IPS DF 6.9 (cell line): Measurements from ENCODE around the gene MACROD2.
"Not testable (repeated sequence)": the region's sequence is repeated elsewhere in the genome, so short reads cannot be mapped to it uniquely, and the experiment has no call there.

Experiments
- DNase-seq: peaks from one replicate; pipeline ENCODE4 v3.0.0-alpha.2; 2013; ENCODE audit warnings: low read depth, low spot score
- H3K27ac ChIP-seq: one replicate; pipeline ENCODE4 v1.5.1; 2013; ENCODE audit warnings: low read length, control low read depth
- H3K27me3 ChIP-seq: 2 replicates; pipeline ENCODE4 v1.6.1; 2013; ENCODE audit warnings: mild to moderate bottlenecking, low read length; ENCODE audit not compliant: control insufficient read depth, insufficient read depth
- H3K36me3 ChIP-seq: 2 replicates; pipeline ENCODE4 v1.6.1; 2013; ENCODE audit warnings: low read length; ENCODE audit not compliant: control insufficient read depth, insufficient read depth
- H3K4me1 ChIP-seq: 2 replicates; pipeline ENCODE4 v1.6.1; 2013; ENCODE audit warnings: low read length; ENCODE audit not compliant: control insufficient read depth, insufficient read depth
- H3K4me3 ChIP-seq: 2 replicates; pipeline ENCODE4 v1.5.1; 2013; ENCODE audit warnings: mild to moderate bottlenecking, low read length
- H3K9me3 ChIP-seq: 2 replicates; pipeline ENCODE4 v1.6.1; 2013; ENCODE audit warnings: low read length, inconsistent platforms; ENCODE audit not compliant: control insufficient read depth, insufficient read depth
- WGBS: extraction: QIAGEN DNeasy Blood & Tissue Kit; methylation state at CpG from one replicate; pipeline ENCODE4 v1.1.7; 2013; ENCODE audit warnings: mixed read lengths, missing lambda C conversion rate; ENCODE audit not compliant: insufficient read length, insufficient coverage; 5-methylcytosine and 5-hydroxymethylcytosine counted together

The MACROD2 gene

GRCh38 chr20:14446446-14446845 lies 451.1 kb downstream of the MACROD2 start:
- Histone ChIP-seq H3K4me3 (no peak overlapping the region), H3K9me3 (no peaks in the 10 kb centered on the region), H3K4me1 (no peaks in the 10 kb centered on the region), H3K27ac (no peak overlapping the region), H3K36me3 (no peaks in the 10 kb centered on the region), H3K27me3 (no peaks in the 10 kb centered on the region)
- no peak for DNase-seq

GRCh38 chr20:14449323-14449722 lies 454.0 kb downstream of the MACROD2 start:
- Histone ChIP-seq H3K4me3 (no peak overlapping the region), H3K9me3 (no peaks in the 10 kb centered on the region), H3K36me3 (no peaks in the 10 kb centered on the region), H3K27ac (no peak overlapping the region), H3K4me1 (no peaks in the 10 kb centered on the region), H3K27me3 (no peaks in the 10 kb centered on the region)
- WGBS = no CpG with 5 or more reads among the region's 1 CpG
- DNase-seq = no peak

GRCh38 chr20:14450256-14450655 lies 454.9 kb downstream of the MACROD2 start:
- Histone ChIP-seq H3K27ac (no peak overlapping the region), H3K4me3 (no peak overlapping the region), H3K4me1 (no peaks in the 10 kb centered on the region), H3K27me3 (no peaks in the 10 kb centered on the region), H3K36me3 (no peaks in the 10 kb centered on the region), H3K9me3 (no peaks in the 10 kb centered on the region)
- DNase-seq = no peak
- no CpG with 5 or more reads among the region's 2 CpGs for WGBS

GRCh38 chr20:14451458-14451857 lies 456.1 kb downstream of the MACROD2 start:
- Histone ChIP-seq H3K36me3 (no peaks in the 10 kb centered on the region), H3K9me3 (no peaks in the 10 kb centered on the region), H3K4me3 (no peak overlapping the region), H3K27ac (no peak overlapping the region), H3K27me3 (no peaks in the 10 kb centered on the region), H3K4me1 (no peaks in the 10 kb centered on the region)
- WGBS = no CpG with 5 or more reads among the region's 4 CpGs
- DNase-seq = no peak

DNA sequence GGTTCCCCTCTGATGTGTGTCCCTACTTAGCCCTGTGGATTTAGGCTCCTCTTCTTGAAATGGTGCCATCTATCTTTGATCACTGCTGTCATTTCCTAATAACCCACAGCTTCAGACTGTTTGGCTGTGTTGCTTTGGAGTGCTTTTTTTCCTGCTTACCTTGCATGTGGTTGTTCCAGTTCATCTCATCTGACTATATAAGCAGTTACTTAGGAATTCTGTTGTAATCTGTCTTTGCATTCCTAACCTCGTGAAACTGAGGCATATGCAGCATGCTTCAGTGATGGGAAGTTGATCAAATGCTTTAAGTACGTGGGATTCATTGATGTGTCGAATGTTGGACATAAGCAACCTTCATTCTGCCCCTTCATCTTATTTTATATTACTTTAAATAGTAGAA lies 457.9 kb downstream of the MACROD2 start:
- Histone ChIP-seq H3K36me3 (no peaks in the 10 kb centered on the region), H3K27ac (no peak overlapping the region), H3K9me3 (no peaks in the 10 kb centered on the region), H3K4me1 (no peaks in the 10 kb centered on the region), H3K27me3 (no peaks in the 10 kb centered on the region), H3K4me3 (no peak overlapping the region)
- WGBS = no CpG with 5 or more reads among the region's 3 CpGs
- no peak for DNase-seq

GRCh38 chr20:14454296-14454695 lies 459.0 kb downstream of the MACROD2 start:
- H3K9me3 ChIP-seq = no peaks in the 10 kb centered on the region
- H3K4me3 ChIP-seq = no peak overlapping the region
- no peaks in the 10 kb centered on the region for H3K36me3 ChIP-seq
- WGBS = no CpG with 5 or more reads among the region's 1 CpG
- no peaks in the 10 kb centered on the region for H3K27me3 ChIP-seq
- DNase-seq = no peak
- H3K4me1 ChIP-seq = no peaks in the 10 kb centered on the region
- H3K27ac ChIP-seq = no peak overlapping the region

DNA sequence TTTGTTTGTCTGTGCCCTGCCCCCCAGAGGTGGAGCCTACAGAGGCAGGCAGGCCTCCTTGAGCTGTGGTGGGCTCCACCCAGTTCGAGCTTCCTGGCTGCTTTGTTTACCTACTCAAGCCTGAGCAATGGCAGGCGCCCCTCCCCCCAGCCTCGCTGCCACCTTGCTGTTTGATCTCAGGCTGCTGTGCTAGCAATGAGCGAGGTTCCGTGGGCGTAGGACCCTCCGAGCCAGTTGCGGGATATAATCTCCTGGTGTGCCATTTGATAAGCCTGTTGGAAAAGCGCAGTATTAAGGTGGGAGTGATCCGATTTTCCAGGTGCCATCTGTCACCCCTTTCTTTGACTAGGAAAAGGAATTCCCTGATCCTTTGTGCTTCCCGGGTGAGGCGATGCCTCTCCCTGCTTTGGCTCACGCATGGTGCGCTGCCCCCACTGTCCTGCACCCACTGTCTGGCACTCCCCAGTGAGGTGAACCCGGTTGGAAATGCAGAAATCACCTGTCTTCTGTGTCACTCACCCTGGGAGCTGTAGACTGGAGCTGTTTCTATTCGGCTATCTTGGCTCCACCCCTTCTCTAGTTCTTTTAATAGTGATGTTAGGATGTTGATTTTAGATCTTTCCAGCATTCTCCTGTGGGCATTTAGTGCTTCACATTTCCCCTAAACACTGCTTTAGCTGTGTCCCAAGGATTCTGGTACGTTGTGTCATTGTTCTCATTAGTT lies 471.9 kb downstream of the MACROD2 start:
- not testable (repeated sequence) for H3K4me3 ChIP-seq, H3K27ac ChIP-seq, H3K27me3 ChIP-seq, H3K36me3 ChIP-seq, DNase-seq, H3K4me1 ChIP-seq, H3K9me3 ChIP-seq
- WGBS = no CpG with 5 or more reads among the region's 17 CpGs

DNA sequence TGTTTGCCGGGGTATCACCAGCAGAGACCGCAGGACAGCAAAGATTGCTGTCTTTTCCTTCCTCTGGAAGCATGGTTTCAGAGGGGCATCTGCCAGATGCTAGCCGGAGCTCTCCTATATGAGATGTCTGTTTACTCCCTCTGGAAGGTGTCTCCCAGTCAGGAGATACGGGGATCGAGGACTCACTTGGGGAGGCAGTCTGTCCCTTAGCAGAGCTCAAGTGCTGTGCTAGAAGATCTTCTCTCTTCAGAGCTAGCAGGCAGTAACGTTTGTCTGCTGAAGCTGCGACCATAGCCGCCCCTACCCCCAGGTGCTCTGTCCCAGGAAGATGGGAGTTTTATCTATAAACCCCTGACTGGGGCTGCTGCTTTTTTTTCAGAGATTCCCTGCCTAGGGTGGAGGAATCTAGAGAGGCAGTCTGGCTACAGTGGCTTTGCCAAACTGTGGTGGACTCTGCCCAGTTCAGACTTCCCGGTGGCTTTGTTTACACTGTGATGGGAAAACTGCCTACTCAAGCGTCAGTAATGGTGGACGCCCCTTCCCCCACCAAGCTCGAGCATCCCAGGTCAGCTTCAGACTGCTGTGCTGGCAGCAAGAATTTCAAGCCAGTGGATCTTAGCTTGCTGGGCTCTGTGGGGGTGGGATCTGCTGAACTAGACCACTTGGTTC lies 475.0 kb downstream of the MACROD2 start:
- Histone ChIP-seq H3K36me3 (no peaks in the 10 kb centered on the region), H3K27ac (no peak overlapping the region), H3K4me3 (no peak overlapping the region), H3K27me3 (no peaks in the 10 kb centered on the region), H3K4me1 (peaks cover 3% of the 10 kb centered on the region), H3K9me3 (no peaks in the 10 kb centered on the region)
- no CpG with 5 or more reads among the region's 12 CpGs for WGBS
- DNase-seq = no peak

DNA sequence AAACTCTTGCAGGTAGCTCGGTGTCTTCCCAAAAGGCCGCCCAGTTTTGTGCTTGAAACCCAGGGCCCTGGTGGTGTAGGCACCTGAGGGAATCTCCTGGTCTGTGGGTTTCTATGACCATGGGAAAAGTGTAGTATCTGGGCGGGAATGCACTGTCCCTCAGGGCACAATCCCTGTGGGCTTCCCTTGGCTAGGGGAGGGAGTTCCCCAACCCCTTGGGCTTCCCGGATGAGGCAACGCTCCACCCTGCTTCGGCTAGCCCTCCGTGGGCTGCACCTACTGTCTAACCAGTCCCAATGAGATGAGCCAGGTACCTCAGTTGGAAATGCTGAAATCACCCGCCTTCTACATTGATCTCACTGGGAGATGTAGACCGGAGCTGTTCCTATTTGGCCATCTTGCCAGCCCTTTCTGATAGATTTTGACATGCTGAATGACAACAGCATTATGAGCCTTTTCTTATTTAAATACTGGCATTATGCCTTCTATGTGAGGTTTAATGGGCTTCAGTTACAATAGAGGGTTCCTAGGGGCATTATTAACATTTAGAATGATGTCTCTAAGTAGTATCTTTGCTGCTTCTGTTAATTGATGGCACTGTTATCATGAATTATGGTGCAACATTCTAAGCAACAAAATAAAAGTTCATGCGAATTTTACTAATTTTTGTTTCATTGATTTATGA lies 475.8 kb downstream of the MACROD2 start:
- no peaks in the 10 kb centered on the region for H3K36me3 ChIP-seq
- no peaks in the 10 kb centered on the region for H3K27me3 ChIP-seq
- no peak for DNase-seq
- WGBS = no CpG with 5 or more reads among the region's 10 CpGs
- no peak overlapping the region for H3K27ac ChIP-seq
- peaks cover 3% of the 10 kb centered on the region for H3K4me1 ChIP-seq
- H3K9me3 ChIP-seq = no peaks in the 10 kb centered on the region
- H3K4me3 ChIP-seq = no peak overlapping the region

- no peaks in the 10 kb centered on the region for H3K4me1 ChIP-seq
- no peaks in the 10 kb centered on the region for H3K36me3 ChIP-seq
- WGBS = no CpG with 5 or more reads among the region's 3 CpGs
- H3K4me3 ChIP-seq = no peak overlapping the region
- no peaks in the 10 kb centered on the region for H3K27me3 ChIP-seq
- DNase-seq = no peak
- no peak overlapping the region for H3K27ac ChIP-seq
- H3K9me3 ChIP-seq = no peaks in the 10 kb centered on the region
Observed at GRCh38 chr20:14477125-14477524, 481.8 kb downstream of the MACROD2 start.
